ENCODE measurements around the gene GTF2F1.
"Not testable (repeated sequence)": the region's sequence is repeated elsewhere in the genome, so short reads cannot be mapped to it uniquely, and the experiment has no call there.

GRCh38 chr19:6360445-6360844 lies 32.5 kb downstream of the GTF2F1 start:
- not testable (repeated sequence) for TF ChIP-seq POLR2A, CTCF (IDR thresholded peaks at IDR 0.05)

Data from breast epithelium (tissue), 3 donors.